ENCODE results near the gene CISD3. TPM values are rescaled to one million over a fixed set of nuclear protein-coding genes. Genes with fewer than 3 reads are reported as not detected.

CISD3 gene
- total RNA-seq, 1 donor: 6.5 TPM

GRCh38 chr17:38740044-38740443, 9.9 kb downstream of the CISD3 start:
- DNase-seq (ENCODE audit: low read depth): no peak
- no peak for TF ChIP-seq CTCF (IDR thresholded peaks at IDR 0.05; ENCODE audit: insufficient read depth, low read length)

GRCh38 chr17:38740806-38741205, 10.7 kb downstream of the CISD3 start:
- no peak for DNase-seq (ENCODE audit: low read depth)

More at GRCh38 chr17:38740044-38740443, 9.9 kb downstream of the CISD3 start:
- no peak overlapping the region for H3K4me3 ChIP-seq (ENCODE audit: low read depth, low read length)

DNA sequence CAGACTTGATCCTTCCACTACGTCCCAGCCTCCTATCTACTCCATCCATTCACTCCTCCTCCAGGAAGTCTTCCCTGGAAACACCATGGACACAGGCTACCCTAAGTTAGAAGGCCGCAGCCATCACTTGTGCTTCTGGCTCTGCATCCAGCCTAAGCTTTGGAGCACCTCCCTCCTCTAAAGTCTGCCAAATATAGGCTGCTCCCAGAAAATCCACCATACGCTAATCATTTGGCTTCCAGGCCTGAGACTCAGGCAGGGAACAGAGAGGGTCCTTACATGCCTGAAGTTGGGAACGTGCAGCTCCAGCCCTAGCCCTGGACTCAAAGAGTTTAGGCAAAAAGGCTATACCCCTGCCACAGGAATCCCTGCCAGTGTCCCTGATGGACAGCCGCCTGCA, 11.3 kb downstream of the CISD3 start:
- H3K4me3 ChIP-seq (ENCODE audit: low read depth, low read length): no peak overlapping the region
- no peak for TF ChIP-seq CTCF (IDR thresholded peaks at IDR 0.05; ENCODE audit: insufficient read depth, low read length)
- no peak for DNase-seq (ENCODE audit: low read depth)

More at GRCh38 chr17:38740806-38741205, 10.7 kb downstream of the CISD3 start:
- no peak for TF ChIP-seq CTCF (IDR thresholded peaks at IDR 0.05; ENCODE audit: insufficient read depth, low read length)
- H3K4me3 ChIP-seq (ENCODE audit: low read depth, low read length): no peak overlapping the region

DNA sequence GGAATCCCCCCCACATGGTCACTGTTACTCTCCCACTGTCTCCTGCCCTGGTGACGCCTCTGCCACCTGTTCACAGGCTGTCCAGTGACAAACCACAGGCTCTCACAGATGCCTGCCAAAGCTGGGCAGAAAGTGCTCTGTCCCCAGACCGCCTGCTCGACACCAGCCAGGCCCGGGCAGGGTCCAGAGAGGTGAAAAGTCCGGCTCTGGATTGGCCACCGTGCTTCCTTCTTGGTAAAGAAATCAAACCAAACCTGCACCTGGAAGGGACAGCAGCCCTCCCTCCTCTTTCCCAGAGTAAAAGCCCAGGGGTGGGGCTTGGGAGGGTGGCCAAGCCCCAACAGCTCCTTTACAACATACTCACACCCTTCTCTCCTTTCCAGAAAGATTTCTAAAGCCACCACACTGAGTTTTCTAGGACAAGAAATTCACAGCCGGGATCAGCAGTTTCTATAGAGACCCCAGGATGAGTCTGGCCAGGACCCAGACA, 11.8 kb downstream of the CISD3 start:
- TF ChIP-seq CTCF (IDR thresholded peaks at IDR 0.05; ENCODE audit: insufficient read depth, low read length): no peak
- peak; percentile 43 for DNase-seq (ENCODE audit: low read depth)
- no peak overlapping the region for H3K4me3 ChIP-seq (ENCODE audit: low read depth, low read length)

GRCh38 chr17:38742411-38743308, 12.5 kb downstream of the CISD3 start:
- peak; percentile 87 for DNase-seq (ENCODE audit: low read depth)
- H3K4me3 ChIP-seq (ENCODE audit: low read depth, low read length): no peak overlapping the region

GRCh38 chr17:38743556-38744171, 13.5 kb downstream of the CISD3 start:
- DNase-seq (ENCODE audit: low read depth): no peak
- no peak for TF ChIP-seq CTCF (IDR thresholded peaks at IDR 0.05; ENCODE audit: insufficient read depth, low read length)
- no peak overlapping the region for H3K4me3 ChIP-seq (ENCODE audit: low read depth, low read length)

More at GRCh38 chr17:38742411-38743308, 12.5 kb downstream of the CISD3 start:
- TF ChIP-seq CTCF (IDR thresholded peaks at IDR 0.05; ENCODE audit: insufficient read depth, low read length): no peak

Data from fibroblast of the aortic adventitia (primary cell).